Measurements from ENCODE around the gene RAB12.

The RAB12 gene

GRCh38 chr18:8586941-8587340, 22.3 kb upstream of the RAB12 start:
- TF ChIP-seq ZNF565 (CRISPR knock-in tag; conservative IDR thresholded peaks at IDR 0.05; ENCODE audit: low read depth) = no peak
- no peak for TF ChIP-seq ISL1 (CRISPR knock-in tag; IDR thresholded peaks at IDR 0.05)
- no peak for TF ChIP-seq TOX (CRISPR knock-in tag; IDR thresholded peaks at IDR 0.05; ENCODE audit: borderline replicate concordance)
- TF ChIP-seq TCF4 (CRISPR knock-in tag; IDR thresholded peaks at IDR 0.05; ENCODE audit: borderline replicate concordance) = no peak
- no peak for TF ChIP-seq CSRNP3 (CRISPR knock-in tag; IDR thresholded peaks at IDR 0.05)
- no peak for TF ChIP-seq POU6F1 (CRISPR knock-in tag; IDR thresholded peaks at IDR 0.05; ENCODE audit: borderline replicate concordance, low read depth)
- TF ChIP-seq OSR1 (CRISPR knock-in tag; IDR thresholded peaks at IDR 0.05) = no peak
- TF ChIP-seq CREB5 (CRISPR knock-in tag; IDR thresholded peaks at IDR 0.05; ENCODE audit: low read depth) = no peak
- no peak for TF ChIP-seq PATZ1 (CRISPR knock-in tag; IDR thresholded peaks at IDR 0.05; ENCODE audit: borderline replicate concordance)
- no peak for TF ChIP-seq ZC3H10 (CRISPR knock-in tag; IDR thresholded peaks at IDR 0.05)
- ATAC-seq = no peak

GRCh38 chr18:8595445-8595844, 13.8 kb upstream of the RAB12 start:
- TF ChIP-seq GLIS3 (CRISPR knock-in tag; IDR thresholded peaks at IDR 0.05) (no peak), ZFP30 (CRISPR knock-in tag; IDR thresholded peaks at IDR 0.05) (no peak), ZNF565 (CRISPR knock-in tag; conservative IDR thresholded peaks at IDR 0.05; ENCODE audit: low read depth) (no peak), SNAI2 (CRISPR knock-in tag; IDR thresholded peaks at IDR 0.05) (no peak), TSHZ2 (CRISPR knock-in tag; IDR thresholded peaks at IDR 0.05) (no peak), ZFP3 (CRISPR knock-in tag; IDR thresholded peaks at IDR 0.05) (no peak), OSR1 (CRISPR knock-in tag; IDR thresholded peaks at IDR 0.05) (no peak), CREB5 (CRISPR knock-in tag; IDR thresholded peaks at IDR 0.05; ENCODE audit: low read depth) (no peak), PATZ1 (CRISPR knock-in tag; IDR thresholded peaks at IDR 0.05; ENCODE audit: borderline replicate concordance) (no peak), ARNTL (CRISPR knock-in tag; IDR thresholded peaks at IDR 0.05; ENCODE audit: borderline replicate concordance, low read depth) (no peak)
- ATAC-seq = no peak

Data from SK-N-SH treated with all-trans-retinoic acid at 6 μM for 48 hours (cell line).